Measurements from ENCODE around the gene PSMD1. TPM values are rescaled to one million over a fixed set of nuclear protein-coding genes. Genes with fewer than 3 reads are reported as not detected.
"Not testable (repeated sequence)": the region's sequence is repeated elsewhere in the genome, so short reads cannot be mapped to it uniquely, and the experiment has no call there.

The PSMD1 gene
- total RNA-seq, 2 donors from 2014 or later = 74.1 to 114 TPM

DNA sequence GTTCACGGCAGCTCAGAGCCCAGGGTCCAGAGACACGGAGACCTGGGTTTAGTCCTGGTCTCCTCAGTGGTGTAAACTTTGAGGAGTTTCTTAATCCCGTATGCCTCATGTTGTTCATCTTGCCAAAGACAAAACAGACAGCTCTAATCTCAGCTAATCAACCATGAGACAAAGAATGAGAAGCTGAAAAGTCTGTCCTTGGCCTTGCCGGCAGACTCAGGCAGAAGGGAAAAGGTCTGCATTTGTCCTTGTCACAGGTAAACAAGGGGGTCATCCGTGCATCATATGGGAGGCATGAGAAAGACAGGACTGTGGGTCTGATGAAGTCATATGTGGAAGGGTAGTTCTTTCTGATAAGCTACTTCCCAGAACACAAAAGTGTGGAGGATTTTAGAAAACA, 139.9 kb downstream of the PSMD1 start:
- no peak overlapping the region for H3K9ac ChIP-seq (ENCODE audit: low read depth in 2 of 2, low read length in 2 of 2)
- no peak overlapping the region for H3K4me3 ChIP-seq
- H3K36me3 ChIP-seq = no peaks in the 10 kb centered on the region
- TF ChIP-seq, protein P1, sequence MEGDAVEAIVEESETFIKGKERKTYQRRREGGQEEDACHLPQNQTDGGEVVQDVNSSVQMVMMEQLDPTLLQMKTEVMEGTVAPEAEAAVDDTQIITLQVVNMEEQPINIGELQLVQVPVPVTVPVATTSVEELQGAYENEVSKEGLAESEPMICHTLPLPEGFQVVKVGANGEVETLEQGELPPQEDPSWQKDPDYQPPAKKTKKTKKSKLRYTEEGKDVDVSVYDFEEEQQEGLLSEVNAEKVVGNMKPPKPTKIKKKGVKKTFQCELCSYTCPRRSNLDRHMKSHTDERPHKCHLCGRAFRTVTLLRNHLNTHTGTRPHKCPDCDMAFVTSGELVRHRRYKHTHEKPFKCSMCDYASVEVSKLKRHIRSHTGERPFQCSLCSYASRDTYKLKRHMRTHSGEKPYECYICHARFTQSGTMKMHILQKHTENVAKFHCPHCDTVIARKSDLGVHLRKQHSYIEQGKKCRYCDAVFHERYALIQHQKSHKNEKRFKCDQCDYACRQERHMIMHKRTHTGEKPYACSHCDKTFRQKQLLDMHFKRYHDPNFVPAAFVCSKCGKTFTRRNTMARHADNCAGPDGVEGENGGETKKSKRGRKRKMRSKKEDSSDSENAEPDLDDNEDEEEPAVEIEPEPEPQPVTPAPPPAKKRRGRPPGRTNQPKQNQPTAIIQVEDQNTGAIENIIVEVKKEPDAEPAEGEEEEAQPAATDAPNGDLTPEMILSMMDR (IDR thresholded peaks at IDR 0.05) = no peak
- no peaks in the 10 kb centered on the region for H3K9me3 ChIP-seq
- no peaks in the 10 kb centered on the region for H3K27me3 ChIP-seq
- no peak for DNase-seq
- H3K27ac ChIP-seq = no peak overlapping the region
- intact Hi-C loops (cut with DNase I) = loop anchor here (5.0 kb wide), 1 partner anchor 89 kb away; no protein-coding TSS in a partner anchor
- peaks cover 4% of the 10 kb centered on the region for H3K4me1 ChIP-seq

GRCh38 chr2:231197196-231197595, 140.5 kb downstream of the PSMD1 start:
- not testable (repeated sequence) for H3K4me1 ChIP-seq; H3K9ac ChIP-seq (ENCODE audit: low read depth in 2 of 2, low read length in 2 of 2); H3K27ac ChIP-seq; H3K36me3 ChIP-seq; H3K4me3 ChIP-seq; H3K27me3 ChIP-seq; DNase-seq; H3K9me3 ChIP-seq
- intact Hi-C loops (cut with DNase I) = loop anchor here (5.0 kb wide), 1 partner anchor 90 kb away; no protein-coding TSS in a partner anchor

DNA sequence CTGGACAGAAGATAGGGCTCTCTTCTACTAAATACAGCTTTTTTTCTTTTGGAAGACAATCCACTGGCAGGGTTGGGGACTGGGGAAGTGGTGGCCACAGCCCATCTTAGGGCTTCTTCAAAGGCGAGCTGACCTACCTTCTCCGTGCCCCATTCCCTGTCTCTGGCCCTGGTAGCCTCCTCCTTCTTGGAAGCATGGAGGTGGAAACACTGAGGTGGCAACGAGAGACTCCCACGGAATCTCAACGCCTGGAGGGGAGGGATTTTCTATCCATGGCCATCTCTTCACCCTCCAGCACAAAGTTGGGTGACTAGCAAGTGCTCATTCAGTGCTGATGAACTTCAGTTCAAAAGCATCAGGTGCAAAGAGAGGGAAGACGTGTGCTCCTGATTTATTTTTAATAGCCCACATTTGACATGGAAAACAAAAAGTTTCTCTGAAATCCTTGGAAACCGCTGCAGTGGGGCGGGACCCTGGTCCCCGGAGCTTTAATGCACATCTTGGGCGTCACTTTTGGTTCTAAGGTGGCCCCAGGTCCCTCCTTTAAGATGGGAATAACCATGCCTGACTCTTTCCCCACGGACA, 141.1 kb downstream of the PSMD1 start:
- H3K36me3 ChIP-seq = no peaks in the 10 kb centered on the region
- peaks cover 4% of the 10 kb centered on the region for H3K4me1 ChIP-seq
- TF ChIP-seq, protein P1 (IDR thresholded peaks at IDR 0.05) = no peak
- intact Hi-C loops (cut with DNase I) = loop anchor here (5.0 kb wide), 1 partner anchor 90 kb away; no protein-coding TSS in a partner anchor
- H3K9me3 ChIP-seq = no peaks in the 10 kb centered on the region
- no peak for DNase-seq
- peak overlapping the region; percentile 72 for H3K4me3 ChIP-seq
- peak overlapping the region; percentile 36 to 61 for H3K9ac ChIP-seq (ENCODE audit: low read depth in 2 of 2, low read length in 2 of 2)
- peak overlapping the region; percentile 29 for H3K27ac ChIP-seq
- H3K27me3 ChIP-seq = no peaks in the 10 kb centered on the region

- peak within 1 kb of the TSS; percentile 72 for H3K4me3 ChIP-seq
- no peaks in the 10 kb centered on the region for H3K36me3 ChIP-seq
- intact Hi-C loops (cut with DNase I) = loop anchor here (5.0 kb wide), 1 partner anchor 91 kb away; no protein-coding TSS in a partner anchor
- peaks cover 4% of the 10 kb centered on the region for H3K4me1 ChIP-seq
- no peaks in the 10 kb centered on the region for H3K9me3 ChIP-seq
- H3K27me3 ChIP-seq = no peaks in the 10 kb centered on the region
- peak; percentile 80 for DNase-seq
- TF ChIP-seq, protein P1 (IDR thresholded peaks at IDR 0.05) = no peak
- H3K9ac ChIP-seq (ENCODE audit: low read depth in 2 of 2, low read length in 2 of 2) = peak within 1 kb of the TSS; percentile 36 to 61
- H3K27ac ChIP-seq = peak within 1 kb of the TSS; percentile 29
Observed at GRCh38 chr2:231198291-231199173, 141.9 kb downstream of the PSMD1 start, which contains the start of gene ARMC9. TSS of gene ARMC9 (plus strand) at chr2:231198631. CDS start at chr2:231206239, 7,608 bp downstream.

DNA sequence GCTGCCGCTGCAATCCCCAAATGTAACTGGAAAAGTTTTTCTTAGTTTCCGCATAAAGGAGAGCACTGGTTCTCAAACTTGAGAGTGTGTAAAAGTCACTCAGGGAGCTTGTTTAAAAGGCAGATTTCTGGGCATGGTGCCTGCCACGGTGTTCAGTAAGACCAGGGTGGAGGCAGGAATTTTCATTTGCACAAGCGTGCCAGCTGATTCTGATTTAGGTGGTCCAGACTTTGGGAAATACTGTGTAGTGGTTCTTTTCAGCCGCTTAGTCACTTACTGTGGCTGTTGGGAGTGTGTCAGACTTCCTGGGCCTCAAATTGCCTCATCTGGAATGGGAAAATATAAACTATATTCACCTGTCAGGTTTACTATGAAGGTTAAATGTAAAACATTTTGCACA, 142.6 kb downstream of the PSMD1 start:
- peak overlapping the region; percentile 36 to 61 for H3K9ac ChIP-seq (ENCODE audit: low read depth in 2 of 2, low read length in 2 of 2)
- H3K36me3 ChIP-seq = no peaks in the 10 kb centered on the region
- intact Hi-C loops (cut with DNase I) = loop anchor here (5.0 kb wide), 1 partner anchor 92 kb away; no protein-coding TSS in a partner anchor
- peaks cover 4% of the 10 kb centered on the region for H3K4me1 ChIP-seq
- peak overlapping the region; percentile 72 for H3K4me3 ChIP-seq
- H3K27ac ChIP-seq = peak overlapping the region; percentile 29
- no peaks in the 10 kb centered on the region for H3K27me3 ChIP-seq
- TF ChIP-seq, protein P1 (IDR thresholded peaks at IDR 0.05) = no peak
- DNase-seq = peak; percentile 31
- no peaks in the 10 kb centered on the region for H3K9me3 ChIP-seq
